ENCODE measurements around the gene ABCA3. TPM values are rescaled to one million over a fixed set of nuclear protein-coding genes. Genes with fewer than 3 reads are reported as not detected.

Gene ABCA3
- total RNA-seq, 4 donors from 2014 or later, result 1.3 to 18.7 (median 4.7) TPM

GRCh38 chr16:2296661-2297505 lies 43.6 kb downstream of the ABCA3 start:
- Histone ChIP-seq H3K27me3 (no peaks in the 10 kb centered on the region), H3K4me3 (no peak overlapping the region), H3K9me3 (no peaks in the 10 kb centered on the region), H3K4me1 (no peaks in the 10 kb centered on the region), H3K27ac (no peak overlapping the region), H3K36me3 (no peaks in the 10 kb centered on the region)
- no peak for DNase-seq
- TF ChIP-seq CTCF (IDR thresholded peaks at IDR 0.05) (peak in 1 of 4 experiments; percentile 24), POLR2A (IDR thresholded peaks at IDR 0.05) (no peak)
- intact Hi-C loops (cut with DNase I; ENCODE audit: low total_unique reads), result no loop called here

- intact Hi-C loops (cut with DNase I; ENCODE audit: low total_unique reads), result no loop called here
- no peak overlapping the region for H3K4me3 ChIP-seq
- H3K9me3 ChIP-seq, result no peaks in the 10 kb centered on the region
- H3K27me3 ChIP-seq, result no peaks in the 10 kb centered on the region
- H3K4me1 ChIP-seq, result no peaks in the 10 kb centered on the region
- no peak overlapping the region for H3K27ac ChIP-seq
- TF ChIP-seq POLR2A (IDR thresholded peaks at IDR 0.05) (no peak), CTCF (IDR thresholded peaks at IDR 0.05) (no peak)
- no peaks in the 10 kb centered on the region for H3K36me3 ChIP-seq
- no peak for DNase-seq
These were observed 45.3 kb downstream of the ABCA3 start for GRCh38 chr16:2295056-2295798.

DNA sequence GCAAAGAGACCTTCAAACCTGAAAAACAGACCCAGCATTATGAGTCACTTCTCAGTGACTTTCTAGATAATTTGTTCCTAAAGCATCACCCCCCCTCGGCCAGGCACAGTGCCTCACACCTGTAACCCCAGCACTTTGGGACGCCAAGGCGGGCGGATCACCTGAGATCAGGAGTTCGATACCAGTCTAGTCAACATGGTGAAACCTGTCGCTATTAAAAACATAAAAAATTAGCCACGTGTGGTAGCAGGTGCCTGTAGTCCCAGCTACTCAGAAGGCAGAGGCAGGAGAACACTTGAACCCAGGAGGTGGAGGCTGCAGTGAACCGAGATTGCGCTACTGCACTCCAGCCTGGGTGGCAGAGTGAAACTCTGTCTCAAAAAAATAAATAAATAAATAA lies 48.3 kb downstream of the ABCA3 start:
- no peaks in the 10 kb centered on the region for H3K9me3 ChIP-seq
- no peak overlapping the region for H3K27ac ChIP-seq
- intact Hi-C loops (cut with DNase I; ENCODE audit: low total_unique reads), result no loop called here
- DNase-seq, result no peak
- no peaks in the 10 kb centered on the region for H3K36me3 ChIP-seq
- TF ChIP-seq CTCF (IDR thresholded peaks at IDR 0.05), result no peak
- no peak for TF ChIP-seq POLR2A (IDR thresholded peaks at IDR 0.05)
- no peak overlapping the region for H3K4me3 ChIP-seq
- H3K4me1 ChIP-seq, result no peaks in the 10 kb centered on the region
- no peaks in the 10 kb centered on the region for H3K27me3 ChIP-seq

DNA sequence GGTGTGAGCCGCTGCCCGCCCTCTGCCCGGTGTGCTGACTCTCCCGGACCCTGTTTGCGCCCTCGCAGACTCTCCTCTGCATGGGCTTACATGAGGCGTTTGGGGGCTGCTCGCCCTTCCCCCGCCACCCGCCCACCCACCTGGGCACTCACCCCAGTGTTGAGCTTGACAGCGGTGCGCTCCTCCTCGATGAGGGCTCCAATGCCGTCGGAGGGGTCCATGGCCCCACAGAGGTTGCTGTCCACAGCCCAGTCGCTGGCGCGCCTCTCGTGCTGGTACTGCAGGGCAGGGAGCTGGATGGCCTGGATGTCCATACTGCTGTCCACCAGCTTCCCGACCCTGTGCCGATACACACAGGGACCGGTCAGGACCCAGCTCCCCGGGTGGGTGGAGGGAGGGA lies 51.2 kb downstream of the ABCA3 start:
- no peak for DNase-seq
- Histone ChIP-seq H3K9me3 (no peaks in the 10 kb centered on the region), H3K36me3 (no peaks in the 10 kb centered on the region), H3K4me1 (no peaks in the 10 kb centered on the region), H3K27ac (no peak overlapping the region), H3K4me3 (no peak overlapping the region), H3K27me3 (no peaks in the 10 kb centered on the region)
- TF ChIP-seq CTCF (IDR thresholded peaks at IDR 0.05) (no peak), POLR2A (IDR thresholded peaks at IDR 0.05) (no peak)
- intact Hi-C loops (cut with DNase I; ENCODE audit: low total_unique reads), result no loop called here

- no peaks in the 10 kb centered on the region for H3K36me3 ChIP-seq
These were observed 51.8 kb downstream of the ABCA3 start for GRCh38 chr16:2288726-2289125.

More at GRCh38 chr16:2288726-2289125, 51.8 kb downstream of the ABCA3 start:
- no peak overlapping the region for H3K27ac ChIP-seq
- H3K9me3 ChIP-seq, result no peaks in the 10 kb centered on the region
- no peaks in the 10 kb centered on the region for H3K4me1 ChIP-seq
- intact Hi-C loops (cut with DNase I; ENCODE audit: low total_unique reads), result no loop called here
- no peak for DNase-seq
- no peaks in the 10 kb centered on the region for H3K27me3 ChIP-seq
- H3K4me3 ChIP-seq, result no peak overlapping the region
- TF ChIP-seq CTCF (IDR thresholded peaks at IDR 0.05) (no peak), POLR2A (IDR thresholded peaks at IDR 0.05) (no peak)
